Spleen (tissue), 11 donors: ENCODE data around the gene SENP1. TPM values are rescaled to one million over a fixed set of nuclear protein-coding genes. Genes with fewer than 3 reads are reported as not detected.

Source experiments
- DNase-seq: peaks from one replicate; pipeline ENCODE4 v3.0.0-alpha.2; 2020
- H3K27ac ChIP-seq, 8 donors: fragments of 200-600 bp; sonication (generic) in 7 of 8; 1 replicate in 4 of 8; 2 replicates in 4 of 8; pipeline versions ENCODE4 v1.5.0 to v1.8.0; 2016 to 2021; ENCODE audit warnings: inconsistent platforms in 4 of 8, mild to moderate bottlenecking in 4 of 8, moderate library complexity in 1 of 8
- H3K27me3 ChIP-seq, 7 donors: fragments of 200-600 bp; sonication (generic) in 6 of 7; replicated peaks in 1 of 7; 1 replicate in 4 of 7; 2 replicates in 3 of 7; pipeline versions ENCODE4 v1.5.0 to v1.8.0; 2016 to 2021; ENCODE audit warnings: inconsistent platforms in 3 of 7, mild to moderate bottlenecking in 1 of 7
- H3K36me3 ChIP-seq, 6 donors: fragments of 200-600 bp; sonication (generic) in 5 of 6; 1 replicate in 4 of 6; 2 replicates in 2 of 6; pipeline versions ENCODE4 v1.5.0 to v1.8.0; 2016 to 2021; ENCODE audit warnings: inconsistent platforms in 2 of 6
- H3K4me1 ChIP-seq, 6 donors: fragments of 200-600 bp; sonication (generic) in 5 of 6; 1 replicate in 3 of 6; 2 replicates in 3 of 6; pipeline versions ENCODE4 v1.5.0 to v1.8.0; 2016 to 2021; ENCODE audit warnings: inconsistent platforms in 3 of 6
- H3K4me3 ChIP-seq, 8 donors: fragments of 200-600 bp; sonication (generic) in 7 of 8; 1 replicate in 4 of 8; 2 replicates in 4 of 8; pipeline versions ENCODE4 v1.5.0 to v1.8.0; 2016 to 2021; ENCODE audit warnings: inconsistent platforms in 4 of 8, mild to moderate bottlenecking in 4 of 8, moderate library complexity in 2 of 8
- H3K9me3 ChIP-seq, 8 donors: fragments of 200-600 bp; sonication (generic) in 7 of 8; 1 replicate in 4 of 8; 2 replicates in 4 of 8; pipeline versions ENCODE4 v1.5.0 to v1.8.0; 2016 to 2021; ENCODE audit warnings: inconsistent platforms in 4 of 8
- CTCF ChIP-seq, 11 experiments: fragments of 200-600 bp in 7 of 11; fragments of 450-650 bp in 4 of 11; sonication (generic) in 4 of 11; IDR thresholded peaks in 8 of 11; conservative IDR thresholded peaks in 3 of 11; 1 replicate in 7 of 11; 2 replicates in 4 of 11; pipeline versions ENCODE4 v1.4.0 to v1.8.0; 2016 to 2021; ENCODE audit warnings: antibody characterized with exemption in 11 of 11, inconsistent platforms in 4 of 11, mild to moderate bottlenecking in 1 of 11
- POLR2A ChIP-seq, 3 donors: fragments of 450-650 bp; IDR thresholded peaks; one replicate each; pipeline ENCODE4 v1.5.1; 2017; ENCODE audit warnings: antibody characterized with exemption in 3 of 3, mild to moderate bottlenecking in 1 of 3
- POLR2AphosphoS5 ChIP-seq, 3 donors: sonication (generic); formaldehyde crosslinking; IDR thresholded peaks; one replicate each; pipeline ENCODE4 v1.5.1; 2017; ENCODE audit warnings: antibody characterized with exemption in 3 of 3
- WGBS, 5 donors: extraction: QIAGEN DNeasy Blood & Tissue Kit in 3 of 5; methylation state at CpG; one replicate each; pipeline versions ENCODE4 v1.1.5 to v1.1.7; 2013 to 2018; 5-methylcytosine and 5-hydroxymethylcytosine counted together
- intact Hi-C: fragments of 100-400 bp; cut with DNase I; formaldehyde crosslinking; loops from one replicate; pipeline ENCODE4 v1.15.0; 2023; ENCODE audit warnings: low total_unique reads
- polyA plus RNA-seq, 3 donors: library from polyadenylated mRNA; stranded (reverse); fragments of 200-250 nt; gene quantifications; one replicate each; pipeline ENCODE4 v1.2.1, GENCODE V29; 2013
- total RNA-seq, 7 donors: library from RNA; depleted of rRNA in 3 of 7; stranded (reverse); fragments of >200 nt in 3 of 7; fragmentation: NEBNext Ultra II Directional in 4 of 7; extraction: Animal tissue kit (Norgen Biotek cat#: 25700) in 4 of 7; gene quantifications; one replicate each; pipeline versions ENCODE4 v1.1.0 to v1.2.1, GENCODE V29; 2016 to 2021
- donor health status: healthy with polysubstance abuse.
- donor health status: DM: no; HTN: no; CAD: no; lungs with moderate emphysema.
- donor health status: DM: no; HTN: no; CAD: no.
- donor health status: Bipolar disorder and iron deficiency.
- donor health status: healthy.
- donor health status: DM: no; HTN: no; CAD: no.
- donor health status: DM: yes; HTN: yes; CAD: no.

The SENP1 gene
- total and polyA plus RNA-seq, 10 donors, result 3.7 to 37.4 (median 25.6) TPM

- Histone ChIP-seq H3K27me3 (no peaks in the 10 kb centered on the region), H3K9me3 (no peaks in the 10 kb centered on the region), H3K4me1 (no peaks in the 10 kb centered on the region), H3K36me3 (no peaks in the 10 kb centered on the region), H3K27ac (no peak overlapping the region), H3K4me3 (no peak overlapping the region)
- DNase-seq, result no peak
- TF ChIP-seq POLR2AphosphoS5 (IDR thresholded peaks at IDR 0.05) (no peak), CTCF (IDR thresholded peaks at IDR 0.05 in 8 of 11, conservative IDR thresholded peaks at IDR 0.05 in 3 of 11) (no peak), POLR2A (IDR thresholded peaks at IDR 0.05) (no peak)
- WGBS, 5 donors, result 28 to 40% (median 36%) methylated on average over 5 of the region's 5 CpGs
- intact Hi-C loops, result no loop called here
Measured at GRCh38 chr12:48028541-48029431, 77.1 kb downstream of the SENP1 start.

- intact Hi-C loops, result no loop called here
- Histone ChIP-seq H3K9me3 (no peaks in the 10 kb centered on the region), H3K4me3 (no peak overlapping the region), H3K36me3 (no peaks in the 10 kb centered on the region), H3K4me1 (no peaks in the 10 kb centered on the region), H3K27me3 (peaks cover 0 to 7% (median 0%) of the 10 kb centered on the region in 7 donors), H3K27ac (no peak overlapping the region)
- 66 to 71% (median 68%) methylated on average over 18 of the region's 18 CpGs for WGBS, 5 donors
- no peak for TF ChIP-seq POLR2A (IDR thresholded peaks at IDR 0.05)
- no peak for TF ChIP-seq CTCF (IDR thresholded peaks at IDR 0.05 in 8 of 11, conservative IDR thresholded peaks at IDR 0.05 in 3 of 11)
- no peak for TF ChIP-seq POLR2AphosphoS5 (IDR thresholded peaks at IDR 0.05)
- DNase-seq, result no peak
Measured at GRCh38 chr12:48027183-48028002, 78.5 kb downstream of the SENP1 start.

- 80 to 86% (median 82%) methylated on average over 6 to 7 of the region's 7 CpGs for WGBS, 5 donors
- intact Hi-C loops, result no loop called here
Measured at GRCh38 chr12:48026060-48026827, 79.6 kb downstream of the SENP1 start.

More at GRCh38 chr12:48026060-48026827, 79.6 kb downstream of the SENP1 start:
- Histone ChIP-seq H3K4me3 (no peak overlapping the region), H3K9me3 (no peaks in the 10 kb centered on the region), H3K36me3 (no peaks in the 10 kb centered on the region), H3K27me3 (peaks cover 0 to 17% (median 4%) of the 10 kb centered on the region in 7 donors), H3K27ac (no peak overlapping the region), H3K4me1 (no peaks in the 10 kb centered on the region)
- TF ChIP-seq POLR2AphosphoS5 (IDR thresholded peaks at IDR 0.05) (no peak), CTCF (IDR thresholded peaks at IDR 0.05 in 8 of 11, conservative IDR thresholded peaks at IDR 0.05 in 3 of 11) (no peak), POLR2A (IDR thresholded peaks at IDR 0.05) (no peak)
- no peak for DNase-seq
